Measurements from ENCODE around the gene ADAM30. TPM values are rescaled to one million over a fixed set of nuclear protein-coding genes. Genes with fewer than 3 reads are reported as not detected.

Gene ADAM30
- total RNA-seq, 4 donors from 2014 or later, result not detected

GRCh38 chr1:119935915-119936314 lies 39.6 kb upstream of the ADAM30 start:
- TF ChIP-seq EP300 (IDR thresholded peaks at IDR 0.05) (no peak), POLR2AphosphoS5 (IDR thresholded peaks at IDR 0.05) (no peak), CTCF (IDR thresholded peaks at IDR 0.05) (no peak), POLR2A (IDR thresholded peaks at IDR 0.05) (no peak)
- WGBS, result 100% methylated on average over 2 of the region's 2 CpGs
- Histone ChIP-seq H3K4me1 (no peaks in the 10 kb centered on the region), H3K36me3 (peaks cover 82% of the 10 kb centered on the region), H3K27ac (no peak overlapping the region), H3K9me3 (no peaks in the 10 kb centered on the region), H3K4me3 (no peak overlapping the region), H3K27me3 (no peaks in the 10 kb centered on the region)
- DNase-seq (ENCODE audit: low spot score in 2 of 2), result no peak

GRCh38 chr1:119935373-119935772 lies 39.1 kb upstream of the ADAM30 start:
- no peaks in the 10 kb centered on the region for H3K9me3 ChIP-seq
- no peaks in the 10 kb centered on the region for H3K27me3 ChIP-seq
- no peak overlapping the region for H3K27ac ChIP-seq
- TF ChIP-seq CTCF (IDR thresholded peaks at IDR 0.05), result no peak
- no peak for TF ChIP-seq POLR2AphosphoS5 (IDR thresholded peaks at IDR 0.05)
- TF ChIP-seq POLR2A (IDR thresholded peaks at IDR 0.05), result no peak
- TF ChIP-seq EP300 (IDR thresholded peaks at IDR 0.05), result no peak
- no peak for DNase-seq (ENCODE audit: low spot score in 2 of 2)
- H3K36me3 ChIP-seq, result peaks cover 78% of the 10 kb centered on the region
- H3K4me1 ChIP-seq, result no peaks in the 10 kb centered on the region
- 94% methylated on average over 1 of the region's 1 CpG for WGBS
- H3K4me3 ChIP-seq, result no peak overlapping the region

GRCh38 chr1:119933397-119933796 lies 37.1 kb upstream of the ADAM30 start:
- Histone ChIP-seq H3K27ac (no peak overlapping the region), H3K36me3 (peaks cover 73% of the 10 kb centered on the region), H3K27me3 (no peaks in the 10 kb centered on the region), H3K9me3 (no peaks in the 10 kb centered on the region), H3K4me3 (no peak overlapping the region), H3K4me1 (no peaks in the 10 kb centered on the region)
- no peak for TF ChIP-seq POLR2A (IDR thresholded peaks at IDR 0.05)
- no peak for TF ChIP-seq POLR2AphosphoS5 (IDR thresholded peaks at IDR 0.05)
- TF ChIP-seq EP300 (IDR thresholded peaks at IDR 0.05), result no peak
- no peak for TF ChIP-seq CTCF (IDR thresholded peaks at IDR 0.05)
- DNase-seq (ENCODE audit: low spot score in 2 of 2), result no peak

GRCh38 chr1:119929643-119930315 lies 33.5 kb upstream of the ADAM30 start:
- peaks cover 75% of the 10 kb centered on the region for H3K36me3 ChIP-seq
- no peak overlapping the region for H3K4me3 ChIP-seq
- H3K9me3 ChIP-seq, result no peaks in the 10 kb centered on the region
- no peak overlapping the region for H3K27ac ChIP-seq
- no peaks in the 10 kb centered on the region for H3K4me1 ChIP-seq
- TF ChIP-seq POLR2AphosphoS5 (IDR thresholded peaks at IDR 0.05), result no peak
- TF ChIP-seq CTCF (IDR thresholded peaks at IDR 0.05), result no peak
- no peak for TF ChIP-seq POLR2A (IDR thresholded peaks at IDR 0.05)
- no peak for TF ChIP-seq EP300 (IDR thresholded peaks at IDR 0.05)
- H3K27me3 ChIP-seq, result no peaks in the 10 kb centered on the region
- WGBS, result 100% methylated on average over 1 of the region's 1 CpG
- DNase-seq (ENCODE audit: low spot score in 2 of 2), result no peak

- H3K4me3 ChIP-seq, result no peak overlapping the region
- H3K27ac ChIP-seq, result no peak overlapping the region
- H3K4me1 ChIP-seq, result no peaks in the 10 kb centered on the region
- no peaks in the 10 kb centered on the region for H3K27me3 ChIP-seq
- peaks cover 80% of the 10 kb centered on the region for H3K36me3 ChIP-seq
- DNase-seq (ENCODE audit: low spot score in 2 of 2), result no peak
- no peaks in the 10 kb centered on the region for H3K9me3 ChIP-seq
- TF ChIP-seq EP300 (IDR thresholded peaks at IDR 0.05) (no peak), CTCF (IDR thresholded peaks at IDR 0.05) (no peak), POLR2A (IDR thresholded peaks at IDR 0.05) (no peak), POLR2AphosphoS5 (IDR thresholded peaks at IDR 0.05) (no peak)
- WGBS, result 99% methylated on average over 3 of the region's 3 CpGs
Measured at GRCh38 chr1:119926553-119926952, 30.2 kb upstream of the ADAM30 start.

Data from suprapubic skin (tissue), 4 donors.